HepG2 (cell line): ENCODE results near the gene CNTNAP3B. TPM values are rescaled to one million over a fixed set of nuclear protein-coding genes. Genes with fewer than 3 reads are reported as not detected.
"Not testable (repeated sequence)": the region's sequence is repeated elsewhere in the genome, so short reads cannot be mapped to it uniquely, and the experiment has no call there.

Experiments used
- ATAC-seq: fragments of 200-7000 bp; cut with Tn5 transposase; 3 replicates; pipeline ENCODE4 v1.9.1; 2020; ENCODE audit warnings: mild to moderate bottlenecking, moderate library complexity
- BruUV-seq: library from RNA; stranded (reverse); fragments of 400-500 nt; replicated peaks from 2 replicates; lab custom pipeline; 2021; lab: Mats Ljungman, UMichigan
- CTCF ChIA-PET: fragments of 300-600 bp; formaldehyde crosslinking; extraction: SDS; loops from one replicate; lab custom pipeline; 2021; ENCODE audit warnings: low total read pairs, inconsistent platforms, low intra/inter-chr PET ratio; lab: Yijun Ruan, JAX
- POLR2A ChIA-PET: fragments of 350-600 bp; sonication (Branson Sonifier 250); formaldehyde crosslinking; loops from one replicate; lab custom pipeline; 2020; ENCODE audit warnings: antibody characterized with exemption, inconsistent platforms; lab: Yijun Ruan, JAX
- DNase-seq: peaks from one replicate; pipeline ENCODE4 v3.0.0-alpha.2; 2015; ENCODE audit warnings: low spot score
- FAIRE-seq: peaks from 3 replicates; lab custom pipeline; 2011; peaks lifted over from hg19 to GRCh38; lab: Jason Lieb, UNC
- H2AFZ ChIP-seq: one replicate; pipeline ENCODE4 v1.6.1; 2011; ENCODE audit warnings: low read length, inconsistent platforms
- H3K27ac ChIP-seq: fragments of 300-600 bp; 3 replicates; pipeline ENCODE4 v1.8.0; 2011; ENCODE audit warnings: mixed run types, mild to moderate bottlenecking, mixed read lengths, low read length, inconsistent platforms; ENCODE audit not compliant: insufficient read depth; ENCODE audit errors: extremely low read length
- H3K27me3 ChIP-seq, 2 experiments: fragments of 200-600 bp in 1 of 2; 2 replicates in 1 of 2; 3 replicates in 1 of 2; pipeline versions ENCODE4 v1.6.0 to v1.8.0; 2011; ENCODE audit warnings: low read length in 2 of 2, mild to moderate bottlenecking in 2 of 2, moderate library complexity in 2 of 2, inconsistent platforms in 1 of 2; ENCODE audit not compliant: insufficient read depth in 2 of 2, control insufficient read depth in 1 of 2
- H3K36me3 ChIP-seq, 2 experiments: fragments of 200-600 bp in 1 of 2; replicated peaks in 1 of 2; 2 replicates in 1 of 2; 3 replicates in 1 of 2; pipeline versions ENCODE4 v1.5.1 to v1.8.0; 2011; ENCODE audit warnings: low read length in 2 of 2, inconsistent platforms in 1 of 2; ENCODE audit not compliant: insufficient read depth in 2 of 2, control insufficient read depth in 1 of 2
- H3K4me1 ChIP-seq: 2 replicates; pipeline ENCODE4 v1.5.1; 2012; ENCODE audit warnings: low read length, inconsistent platforms; ENCODE audit not compliant: insufficient read depth
- H3K4me2 ChIP-seq: 2 replicates; pipeline ENCODE4 v1.6.0; 2011; ENCODE audit warnings: low read depth, low read length, inconsistent platforms
- H3K4me3 ChIP-seq, 3 experiments: fragments of 200-600 bp in 1 of 3; sonication (generic), shearing (Covaris generic) in 1 of 3; replicated peaks in 1 of 3; 2 replicates each; pipeline ENCODE4 v1.5.1; 2011 to 2016; ENCODE audit warnings: low read length in 3 of 3, inconsistent platforms in 2 of 3, low read depth in 2 of 3, mild to moderate bottlenecking in 2 of 3, control low read depth in 1 of 3, mixed read lengths in 1 of 3; ENCODE audit not compliant: insufficient read depth in 1 of 3
- H3K79me2 ChIP-seq: one replicate; pipeline ENCODE4 v1.6.1; 2011; ENCODE audit warnings: low read length, inconsistent platforms; ENCODE audit not compliant: insufficient read depth
- H3K9ac ChIP-seq: 2 replicates; pipeline ENCODE4 v1.6.0; 2011; ENCODE audit warnings: mild to moderate bottlenecking, low read depth, low read length, inconsistent platforms; ENCODE audit not compliant: insufficient read depth
- H3K9me3 ChIP-seq: 2 replicates; pipeline ENCODE4 v1.5.1; 2012; ENCODE audit warnings: mild to moderate bottlenecking, low read length
- H4K20me1 ChIP-seq: 2 replicates; pipeline ENCODE4 v1.6.0; 2011; ENCODE audit warnings: inconsistent platforms, mild to moderate bottlenecking, low read length, moderate library complexity; ENCODE audit not compliant: insufficient read depth
- WGBS: methylation state at CpG from one replicate; pipeline ENCODE4 v1.1.6; 2017; ENCODE audit warnings: low lambda C conversion rate; 5-methylcytosine and 5-hydroxymethylcytosine counted together
- in situ Hi-C: cut with HindIII; loops from 2 replicates; pipeline ENCODE4 v1.10.0; 2017; ENCODE audit warnings: low pct_unique_long_range_greater_than_20kb; ENCODE audit not compliant: extremely low pct_ligation_motif_present
- intact Hi-C: fragments of 100-400 bp; cut with micrococcal nuclease; formaldehyde crosslinking; loops from one replicate; pipeline ENCODE4 v1.10.0; 2022; ENCODE audit not compliant: unreplicated experiment
- polyA plus RNA-seq, 8 experiments: library from polyadenylated mRNA; depleted of rRNA in 3 of 8; stranded (reverse) in 7 of 8; unstranded in 1 of 8; fragments of >200 nt; fragmentation: Illumina TruSeq in 4 of 8; extraction: Trizol in 4 of 8; gene quantifications; 2 replicates each; pipeline versions ENCODE4 v1.2.1 to v1.2.3, GENCODE V29; 2011 to 2016; ENCODE audit warnings: low read depth in 4 of 8, missing spikeins in 1 of 8, mixed read lengths in 1 of 8; ENCODE audit not compliant: insufficient read depth in 1 of 8
- total RNA-seq, 5 experiments: library from RNA; depleted of rRNA; stranded (reverse); fragments of >200 nt; fragmentation: Illumina TruSeq; extraction: Trizol; gene quantifications; 2 replicates each; pipeline ENCODE4 v1.2.3, GENCODE V29; 2016; ENCODE audit warnings: low read depth in 1 of 5

CNTNAP3B gene
- total and polyA plus RNA-seq, 2 of the 13 experiments (the other 11 are each of a cell fraction or from before 2014, with no cell fraction given), result 3.8 to 11.9 TPM

DNA sequence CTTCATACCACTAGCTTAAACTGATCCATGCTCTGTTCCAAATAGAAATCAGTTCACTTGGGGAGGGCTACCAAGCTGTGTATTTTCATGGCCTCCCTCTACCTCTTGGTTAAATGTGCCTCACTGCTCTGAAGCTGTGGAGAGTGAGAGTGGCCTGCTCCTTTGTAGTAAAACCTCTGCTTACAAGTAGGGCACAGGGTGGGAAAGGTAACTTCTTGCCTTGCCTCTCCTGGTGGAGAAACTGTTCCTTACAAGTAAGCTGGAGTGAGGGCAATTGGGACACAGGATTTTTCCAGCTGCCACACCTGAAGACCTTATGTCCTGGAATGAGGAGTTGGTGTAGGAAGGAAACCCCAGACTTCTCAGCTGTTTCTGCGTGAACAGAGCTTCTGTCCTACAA is 211.9 kb downstream of the CNTNAP3B start:
- ATAC-seq, H3K4me1 ChIP-seq, H3K27me3 ChIP-seq, H2AFZ ChIP-seq, H3K9ac ChIP-seq, in situ Hi-C loops, H3K4me3 ChIP-seq, CTCF ChIA-PET, DNase-seq, intact Hi-C loops, H3K9me3 ChIP-seq, POLR2A ChIA-PET, FAIRE-seq, H3K36me3 ChIP-seq, H3K4me2 ChIP-seq, H4K20me1 ChIP-seq, H3K79me2 ChIP-seq, H3K27ac ChIP-seq, BruUV-seq: not testable (repeated sequence)
- WGBS, result no CpG with 5 or more reads among the region's 1 CpG

DNA sequence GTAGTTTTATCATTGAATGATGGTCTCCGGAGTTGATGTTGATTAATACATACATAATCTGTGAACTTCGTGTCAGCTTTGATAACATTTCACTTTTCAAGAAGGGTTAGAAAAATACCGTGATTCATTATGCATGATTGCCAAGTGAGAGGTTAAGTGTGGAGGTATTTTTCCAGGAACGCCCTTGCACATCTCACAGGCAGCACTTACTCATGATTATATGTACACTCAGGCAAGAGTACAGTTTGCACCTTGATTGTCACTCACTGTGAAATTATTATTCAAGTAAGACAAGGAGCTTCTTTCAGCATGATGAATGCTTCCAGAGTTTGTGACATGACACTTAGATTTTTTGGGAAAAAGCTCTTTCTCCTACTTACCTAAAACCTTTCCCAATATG is 223.7 kb downstream of the CNTNAP3B start:
- H3K4me1 ChIP-seq, H3K4me3 ChIP-seq, BruUV-seq, H3K4me2 ChIP-seq, H3K9ac ChIP-seq, H3K36me3 ChIP-seq, H3K9me3 ChIP-seq, POLR2A ChIA-PET, H3K27me3 ChIP-seq, ATAC-seq, in situ Hi-C loops, intact Hi-C loops, DNase-seq, H2AFZ ChIP-seq, FAIRE-seq, H3K79me2 ChIP-seq, H4K20me1 ChIP-seq, CTCF ChIA-PET, H3K27ac ChIP-seq: not testable (repeated sequence)
- WGBS, result no CpG with 5 or more reads among the region's 4 CpGs

GRCh38 chr9:41902762-41903161 is 226.5 kb downstream of the CNTNAP3B start:
- ATAC-seq, H3K4me1 ChIP-seq, FAIRE-seq, H3K36me3 ChIP-seq, BruUV-seq, intact Hi-C loops, H3K4me2 ChIP-seq, H4K20me1 ChIP-seq, H3K9ac ChIP-seq, H3K79me2 ChIP-seq, H3K27ac ChIP-seq, H3K27me3 ChIP-seq, CTCF ChIA-PET, POLR2A ChIA-PET, DNase-seq, H3K4me3 ChIP-seq, H2AFZ ChIP-seq, H3K9me3 ChIP-seq, in situ Hi-C loops: not testable (repeated sequence)
- no CpG with 5 or more reads among the region's 6 CpGs for WGBS

- H3K79me2 ChIP-seq, H3K4me1 ChIP-seq, H3K27me3 ChIP-seq, H3K27ac ChIP-seq, CTCF ChIA-PET, FAIRE-seq, intact Hi-C loops, H3K9me3 ChIP-seq, POLR2A ChIA-PET, H3K4me3 ChIP-seq, DNase-seq, H3K9ac ChIP-seq, H3K4me2 ChIP-seq, H3K36me3 ChIP-seq, BruUV-seq, in situ Hi-C loops, H4K20me1 ChIP-seq, H2AFZ ChIP-seq: not testable (repeated sequence)
- peak; percentile 83 for ATAC-seq
- no CpG with 5 or more reads among the region's 46 CpGs for WGBS
Measured at GRCh38 chr9:41898720-41899343, 230.4 kb downstream of the CNTNAP3B start.
